ENCODE measurements around the gene ELFN1. TPM values are rescaled to one million over a fixed set of nuclear protein-coding genes. Genes with fewer than 3 reads are reported as not detected.

ELFN1 gene
- polyA plus RNA-seq, 1 donor (not counting 4 experiments of a cell fraction or from before 2014, with no cell fraction given) = 0.03 TPM

DNA sequence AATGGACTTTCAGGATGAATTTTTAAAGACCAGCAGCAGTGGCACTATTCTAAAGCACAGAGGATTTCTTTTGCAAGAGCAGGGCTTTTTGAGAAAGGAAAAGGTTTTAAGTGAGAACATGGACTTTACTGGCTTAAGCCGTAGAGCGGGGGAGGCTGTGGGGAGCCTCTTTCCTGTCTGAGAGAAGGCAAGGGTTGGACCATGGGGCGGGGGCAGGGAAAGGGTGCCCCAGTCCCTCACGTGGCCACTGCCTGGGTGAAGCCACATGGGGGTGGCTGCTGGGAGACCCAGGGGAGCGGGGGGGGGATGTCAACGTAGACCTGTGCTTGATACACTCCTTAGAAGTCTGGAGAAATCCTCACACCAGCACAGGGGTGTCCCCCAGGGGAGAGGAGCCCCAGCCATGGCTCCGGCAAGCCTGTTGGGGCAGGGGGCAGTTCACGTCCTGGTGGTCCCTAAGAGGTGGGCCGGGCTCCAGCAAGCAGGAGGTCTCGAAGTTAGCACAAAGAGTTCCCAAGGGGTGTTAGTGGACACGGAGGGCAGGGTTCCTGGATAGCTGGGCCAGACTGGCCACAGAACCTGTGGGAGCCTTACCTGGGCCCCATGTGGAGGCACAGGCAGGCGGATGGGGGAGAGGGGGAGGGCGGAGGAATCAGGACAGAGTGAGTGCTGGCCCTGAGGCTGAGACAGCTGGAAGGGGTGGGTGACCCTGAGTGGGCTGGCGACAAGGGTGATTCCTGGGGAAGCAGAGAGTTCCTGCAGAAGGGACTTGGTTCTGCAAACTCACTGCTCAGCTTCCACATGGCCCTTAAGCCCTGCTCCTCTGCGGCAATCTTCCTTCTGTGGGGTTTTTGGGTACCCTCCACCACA, 36.9 kb upstream of the ELFN1 start:
- dilution Hi-C loops (cut with MboI; ENCODE audit: extremely low pct_ligation_motif_present, low sequenced_read_pairs) = no loop called here
- H2AFZ ChIP-seq (ENCODE audit: control insufficient read depth, low read length) = no peak overlapping the region
- H3K9me1 ChIP-seq (ENCODE audit: control insufficient read depth, extremely low read depth, insufficient read depth, low read length) = no peaks in the 10 kb centered on the region
- DNase-seq (ENCODE audit: low read depth, low spot score) = no peak
- no peak overlapping the region for H3K4me2 ChIP-seq (ENCODE audit: control insufficient read depth, extremely low read depth, insufficient read depth, low read depth, low read length)
- no peak overlapping the region for H3K9ac ChIP-seq (ENCODE audit: control insufficient read depth, extremely low read depth, insufficient read depth, low read length)
- H3K4me3 ChIP-seq (ENCODE audit: control insufficient read depth in 2 of 3, extremely low read depth in 1 of 3, insufficient read depth in 2 of 3, low read depth in 1 of 3, low read length in 3 of 3) = no peak overlapping the region
- TF ChIP-seq, protein P1, sequence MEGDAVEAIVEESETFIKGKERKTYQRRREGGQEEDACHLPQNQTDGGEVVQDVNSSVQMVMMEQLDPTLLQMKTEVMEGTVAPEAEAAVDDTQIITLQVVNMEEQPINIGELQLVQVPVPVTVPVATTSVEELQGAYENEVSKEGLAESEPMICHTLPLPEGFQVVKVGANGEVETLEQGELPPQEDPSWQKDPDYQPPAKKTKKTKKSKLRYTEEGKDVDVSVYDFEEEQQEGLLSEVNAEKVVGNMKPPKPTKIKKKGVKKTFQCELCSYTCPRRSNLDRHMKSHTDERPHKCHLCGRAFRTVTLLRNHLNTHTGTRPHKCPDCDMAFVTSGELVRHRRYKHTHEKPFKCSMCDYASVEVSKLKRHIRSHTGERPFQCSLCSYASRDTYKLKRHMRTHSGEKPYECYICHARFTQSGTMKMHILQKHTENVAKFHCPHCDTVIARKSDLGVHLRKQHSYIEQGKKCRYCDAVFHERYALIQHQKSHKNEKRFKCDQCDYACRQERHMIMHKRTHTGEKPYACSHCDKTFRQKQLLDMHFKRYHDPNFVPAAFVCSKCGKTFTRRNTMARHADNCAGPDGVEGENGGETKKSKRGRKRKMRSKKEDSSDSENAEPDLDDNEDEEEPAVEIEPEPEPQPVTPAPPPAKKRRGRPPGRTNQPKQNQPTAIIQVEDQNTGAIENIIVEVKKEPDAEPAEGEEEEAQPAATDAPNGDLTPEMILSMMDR (optimal IDR thresholded peaks at IDR 0.05 in 1 of 3, IDR thresholded peaks at IDR 0.05 in 1 of 3, conservative IDR thresholded peaks at IDR 0.05 in 1 of 3; ENCODE audit: extremely low read depth in 1 of 3, insufficient read depth in 2 of 3, low read length in 3 of 3) = no peak
- peaks cover 4% of the 10 kb centered on the region for H3K9me3 ChIP-seq (ENCODE audit: control insufficient read depth, low read depth, low read length)
- H4K20me1 ChIP-seq (ENCODE audit: control insufficient read depth, extremely low read depth, insufficient read depth, low read length) = no peaks in the 10 kb centered on the region
- H3K27me3 ChIP-seq (ENCODE audit: control insufficient read depth, extremely low read depth, insufficient read depth, low read length) = peaks cover 2% of the 10 kb centered on the region
- FAIRE-seq = no peak
- no peaks in the 10 kb centered on the region for H3K79me2 ChIP-seq (ENCODE audit: control insufficient read depth, insufficient read depth, low read length)
- no peak overlapping the region for H3K27ac ChIP-seq (ENCODE audit: control insufficient read depth, insufficient read depth, low read length)
- no peaks in the 10 kb centered on the region for H3K36me3 ChIP-seq (ENCODE audit: control insufficient read depth in 2 of 2, extremely low read depth in 1 of 2, insufficient read depth in 2 of 2, low read length in 2 of 2)
- H3K4me1 ChIP-seq (ENCODE audit: control insufficient read depth, extremely low read depth, insufficient read depth, low read length) = no peaks in the 10 kb centered on the region

DNA sequence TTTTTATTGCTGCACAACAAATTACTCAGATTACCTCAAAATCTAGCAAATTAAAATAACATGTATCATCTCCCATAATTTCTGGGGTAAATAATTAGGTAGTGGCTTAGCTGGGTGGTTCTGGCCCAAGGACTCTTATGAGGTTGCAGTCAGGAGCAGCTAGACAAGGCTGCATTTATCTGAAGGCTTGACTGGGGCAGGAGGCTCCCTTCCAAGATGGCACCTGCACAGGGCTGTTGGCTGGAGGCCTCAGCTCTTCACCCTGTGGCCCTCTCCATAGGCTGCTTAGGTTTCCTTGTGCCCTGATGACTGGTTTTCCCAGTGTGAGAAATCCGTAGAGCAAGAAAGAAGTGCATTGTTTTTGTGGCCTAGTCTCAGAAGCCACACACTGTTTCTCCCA, 34.7 kb upstream of the ELFN1 start:
- no peak overlapping the region for H2AFZ ChIP-seq (ENCODE audit: control insufficient read depth, low read length)
- H3K9ac ChIP-seq (ENCODE audit: control insufficient read depth, extremely low read depth, insufficient read depth, low read length) = no peak overlapping the region
- no peaks in the 10 kb centered on the region for H3K36me3 ChIP-seq (ENCODE audit: control insufficient read depth in 2 of 2, extremely low read depth in 1 of 2, insufficient read depth in 2 of 2, low read length in 2 of 2)
- no peak overlapping the region for H3K27ac ChIP-seq (ENCODE audit: control insufficient read depth, insufficient read depth, low read length)
- no peaks in the 10 kb centered on the region for H4K20me1 ChIP-seq (ENCODE audit: control insufficient read depth, extremely low read depth, insufficient read depth, low read length)
- H3K4me1 ChIP-seq (ENCODE audit: control insufficient read depth, extremely low read depth, insufficient read depth, low read length) = no peaks in the 10 kb centered on the region
- H3K9me3 ChIP-seq (ENCODE audit: control insufficient read depth, low read depth, low read length) = peaks cover 4% of the 10 kb centered on the region
- TF ChIP-seq EZH2 (IDR thresholded peaks at IDR 0.05; ENCODE audit: low read length) = no peak
- TF ChIP-seq, protein P1 (optimal IDR thresholded peaks at IDR 0.05 in 1 of 3, IDR thresholded peaks at IDR 0.05 in 1 of 3, conservative IDR thresholded peaks at IDR 0.05 in 1 of 3; ENCODE audit: extremely low read depth in 1 of 3, insufficient read depth in 2 of 3, low read length in 3 of 3) = no peak
- H3K4me2 ChIP-seq (ENCODE audit: control insufficient read depth, extremely low read depth, insufficient read depth, low read depth, low read length) = no peak overlapping the region
- dilution Hi-C loops (cut with MboI; ENCODE audit: extremely low pct_ligation_motif_present, low sequenced_read_pairs) = no loop called here
- no peaks in the 10 kb centered on the region for H3K79me2 ChIP-seq (ENCODE audit: control insufficient read depth, insufficient read depth, low read length)
- peaks cover 22% of the 10 kb centered on the region for H3K27me3 ChIP-seq (ENCODE audit: control insufficient read depth, extremely low read depth, insufficient read depth, low read length)
- no peak overlapping the region for H3K4me3 ChIP-seq (ENCODE audit: control insufficient read depth in 2 of 3, extremely low read depth in 1 of 3, insufficient read depth in 2 of 3, low read depth in 1 of 3, low read length in 3 of 3)
- DNase-seq (ENCODE audit: low read depth, low spot score) (no peak), FAIRE-seq (no peak)
- no peaks in the 10 kb centered on the region for H3K9me1 ChIP-seq (ENCODE audit: control insufficient read depth, extremely low read depth, insufficient read depth, low read length)

Data from keratinocyte (primary cell).